Dermis blood vessel endothelial cell (primary cell): ENCODE measurements around the gene COPZ1. TPM values are rescaled to one million over a fixed set of nuclear protein-coding genes. Genes with fewer than 3 reads are reported as not detected.
A peak's percentile ranks its signal among the peaks of the same experiment; 100 is the strongest.

Experiments
- DNase-seq: peaks from one replicate; pipeline ENCODE4 v3.0.0; 2010
- total RNA-seq: library from RNA; depleted of rRNA; stranded (reverse); fragments of >200 nt; gene quantifications from 2 replicates; pipeline ENCODE4 v1.2.3, GENCODE V29; 2014

Gene COPZ1
- total RNA-seq, 1 donor from 2014 or later: 111 TPM

DNA sequence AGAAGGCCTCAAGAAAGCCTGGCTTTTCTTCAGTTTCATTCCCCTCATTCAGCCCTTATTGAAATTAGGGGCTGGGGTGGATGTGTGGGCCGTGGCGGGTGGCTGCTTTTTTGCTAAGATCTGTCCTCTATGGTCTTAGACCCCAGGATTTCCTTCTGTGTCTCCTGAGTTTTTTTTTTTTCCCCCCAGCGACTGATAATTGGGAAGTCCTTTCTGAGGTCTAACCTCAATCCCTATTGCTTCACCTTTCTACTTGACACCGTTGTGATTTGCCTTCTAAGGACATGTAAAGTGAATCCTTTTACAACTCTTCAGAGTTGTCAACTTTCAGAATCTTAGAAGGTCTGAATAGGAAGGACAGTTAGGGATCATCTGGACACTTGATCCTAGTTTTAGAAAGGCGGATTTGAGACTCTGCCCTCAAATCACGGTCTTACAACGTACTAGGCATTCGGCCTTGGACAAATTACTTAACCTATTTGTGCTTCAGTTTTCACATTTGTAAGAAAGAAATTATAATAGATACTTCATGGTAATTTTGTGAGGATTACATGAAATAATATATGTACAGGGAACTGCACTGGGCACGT lies 34.9 kb downstream of the COPZ1 start:
- DNase-seq: no peak

DNA sequence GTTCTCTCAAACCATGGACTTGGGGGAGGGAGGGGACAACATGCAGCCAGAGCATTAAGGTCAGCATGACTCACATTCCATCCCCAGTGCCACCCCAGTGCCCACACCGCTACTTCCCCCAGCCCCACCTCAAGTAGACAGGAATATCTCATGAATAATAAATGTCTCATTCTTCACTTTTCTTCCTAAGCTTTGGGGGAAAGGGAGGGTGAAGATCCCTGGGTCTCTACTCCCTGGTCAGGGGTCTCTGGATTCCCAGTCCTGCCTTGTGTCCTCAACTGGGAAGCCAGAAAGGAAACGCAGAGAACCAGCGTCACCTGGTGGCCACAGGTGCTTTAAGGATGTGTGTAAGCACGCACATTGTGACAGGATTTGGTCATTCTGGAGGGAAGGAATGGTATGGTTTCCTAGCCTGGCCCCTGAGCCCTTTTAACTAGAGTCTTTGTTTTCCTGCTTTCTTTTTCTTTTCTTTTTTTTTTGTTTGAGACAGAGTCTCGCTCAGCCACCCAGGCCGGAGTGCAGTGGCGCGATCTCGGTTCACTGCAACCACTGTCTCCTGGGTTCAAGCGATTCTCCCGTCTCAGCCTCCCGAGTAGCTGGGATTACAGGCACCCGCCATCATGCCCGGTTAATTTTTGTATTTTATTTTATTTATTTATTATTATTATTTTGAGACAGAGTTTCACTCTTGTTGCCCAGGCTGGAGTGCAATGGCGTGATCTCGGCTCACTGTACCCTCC lies 36.0 kb downstream of the COPZ1 start:
- DNase-seq: peak; percentile 90

DNA sequence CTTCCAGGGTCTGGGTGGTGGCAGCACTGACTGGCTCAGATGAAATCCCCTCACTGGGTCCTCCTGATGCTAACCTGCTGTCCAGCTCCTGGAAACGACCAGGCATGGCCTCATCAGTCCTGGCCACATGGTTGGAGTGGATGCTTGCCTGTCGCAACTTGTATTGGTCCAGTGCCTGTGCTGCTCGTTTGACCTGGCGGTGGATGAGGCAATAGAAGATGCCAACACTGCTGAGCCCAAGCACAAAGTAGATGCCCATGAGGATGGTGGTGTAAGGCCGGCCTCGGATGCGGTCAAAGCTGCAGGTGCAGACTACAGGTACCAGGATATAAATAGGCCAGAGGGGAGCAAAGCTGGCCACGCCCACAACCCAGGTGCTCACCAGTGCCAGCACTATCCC lies 38.1 kb downstream of the COPZ1 start:
- no peak for DNase-seq

DNA sequence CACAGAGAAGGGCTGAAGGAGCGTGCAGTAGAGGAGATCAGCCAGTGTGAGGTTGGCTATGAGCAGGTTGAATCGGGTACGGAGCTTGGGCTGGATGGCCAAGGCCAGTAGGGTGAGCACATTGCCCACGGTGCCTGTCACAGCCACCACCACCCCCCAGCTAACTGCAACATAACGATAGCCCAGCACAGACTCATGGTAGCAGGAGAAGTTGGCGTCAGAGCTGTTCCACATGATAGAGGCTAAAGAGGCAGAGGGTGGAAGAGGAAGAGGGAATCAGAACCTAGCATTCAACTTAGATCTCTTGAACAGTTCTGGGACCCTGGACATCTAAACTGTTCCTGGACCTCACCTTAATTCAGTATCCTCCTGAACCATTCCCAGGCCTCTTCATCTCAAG lies 38.7 kb downstream of the COPZ1 start:
- DNase-seq: no peak

DNA sequence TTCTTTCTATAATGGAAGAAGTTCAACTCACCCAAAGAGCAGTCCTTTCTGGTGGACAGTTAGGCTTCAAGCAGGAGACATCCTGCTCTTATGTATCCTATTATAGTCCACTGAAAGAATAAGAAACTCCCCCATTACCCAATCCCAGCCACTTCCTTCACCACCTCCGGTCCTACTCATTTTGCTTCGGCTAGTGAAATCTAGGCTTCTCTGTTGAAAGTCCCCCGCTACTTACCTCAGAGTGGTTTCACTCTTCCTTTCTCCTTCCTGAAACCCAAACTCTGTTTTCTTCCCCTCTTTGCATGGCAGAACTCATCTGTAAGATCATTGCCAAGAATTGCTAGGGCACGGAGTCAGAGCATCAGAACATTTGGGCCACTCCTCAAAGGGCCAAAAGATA lies 39.5 kb downstream of the COPZ1 start, which contains the start of gene GPR84:
Gene GPR84 (minus strand): TSS at position 74 of the 400 bp plus-strand sequence. CDS start 635 bp downstream, outside the sequence.
- no peak for DNase-seq

DNA sequence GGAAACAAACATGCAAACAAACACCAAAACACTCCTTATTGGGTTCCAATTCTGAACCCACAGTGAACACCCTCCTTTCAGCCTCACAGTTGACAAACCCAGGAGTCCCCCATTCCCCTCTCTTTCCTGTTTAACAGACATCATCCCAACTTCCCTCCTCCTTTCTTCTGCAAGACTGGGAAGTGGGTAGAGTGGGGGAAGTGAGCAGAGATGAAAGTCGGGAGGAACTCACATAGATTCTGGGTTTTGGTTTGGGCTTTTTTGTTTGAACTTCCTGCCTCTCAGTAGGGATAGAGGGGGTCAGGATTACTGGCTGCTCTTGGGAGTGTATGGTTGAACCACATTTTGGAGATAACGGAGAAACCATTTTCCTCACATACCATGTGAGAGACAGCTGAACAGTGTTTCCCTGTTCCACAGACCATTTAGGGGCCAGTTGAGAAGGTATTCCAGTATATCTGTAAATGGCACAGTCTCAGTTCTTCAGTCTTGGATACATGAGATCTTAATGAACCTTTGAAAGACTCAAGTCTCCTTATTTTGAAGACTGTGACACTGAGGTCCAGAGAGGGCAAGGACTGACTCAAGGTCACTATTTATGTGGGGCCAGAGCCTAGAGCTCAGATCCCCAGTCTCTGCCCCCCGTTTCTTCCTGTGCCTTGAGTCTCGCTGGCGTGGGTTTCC lies 43.2 kb downstream of the COPZ1 start:
- DNase-seq: no peak

DNA sequence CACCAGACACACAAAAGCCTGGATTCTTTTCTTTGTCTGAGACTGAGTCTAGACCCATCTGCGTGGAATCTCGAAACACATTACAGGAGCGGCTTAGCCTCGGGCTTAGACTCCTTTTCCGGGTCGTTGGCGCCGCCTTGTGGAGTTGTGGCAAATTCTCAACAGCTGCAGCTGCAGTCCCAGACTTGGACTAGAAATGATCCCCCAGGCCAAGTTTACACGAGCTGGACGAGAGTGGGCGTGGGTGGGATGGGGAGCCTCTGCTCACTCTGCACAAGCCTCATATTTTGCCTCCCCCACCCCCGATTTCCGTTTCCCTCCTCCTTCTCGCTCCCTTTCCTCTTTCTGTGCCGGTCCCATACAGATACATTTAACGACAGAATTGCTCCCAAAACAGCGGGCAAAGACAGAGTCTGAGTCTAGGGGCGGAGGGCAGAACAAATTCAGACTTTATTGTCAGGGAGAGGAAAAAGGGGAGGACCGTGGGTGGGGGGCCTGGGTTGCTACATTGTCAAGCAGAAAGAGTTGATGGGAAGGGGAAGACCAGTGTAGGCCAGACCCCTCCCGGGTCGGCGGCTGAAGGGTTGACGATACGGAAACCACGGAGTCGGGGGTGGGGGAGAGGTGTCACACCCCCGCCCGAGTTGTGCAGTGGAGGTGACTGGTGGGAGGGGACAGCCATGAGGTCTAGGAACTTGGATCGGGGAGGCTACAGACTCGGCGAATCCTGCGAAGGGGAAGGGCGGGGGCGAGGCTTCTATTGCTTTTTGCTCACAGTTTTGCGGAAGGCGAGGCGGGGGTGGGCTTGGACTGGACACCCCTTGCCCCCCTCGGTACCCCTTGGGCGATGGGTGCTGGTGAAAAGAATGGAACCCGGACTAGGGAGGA lies 44.0 kb downstream of the COPZ1 start:
- peak; percentile 93 for DNase-seq

DNA sequence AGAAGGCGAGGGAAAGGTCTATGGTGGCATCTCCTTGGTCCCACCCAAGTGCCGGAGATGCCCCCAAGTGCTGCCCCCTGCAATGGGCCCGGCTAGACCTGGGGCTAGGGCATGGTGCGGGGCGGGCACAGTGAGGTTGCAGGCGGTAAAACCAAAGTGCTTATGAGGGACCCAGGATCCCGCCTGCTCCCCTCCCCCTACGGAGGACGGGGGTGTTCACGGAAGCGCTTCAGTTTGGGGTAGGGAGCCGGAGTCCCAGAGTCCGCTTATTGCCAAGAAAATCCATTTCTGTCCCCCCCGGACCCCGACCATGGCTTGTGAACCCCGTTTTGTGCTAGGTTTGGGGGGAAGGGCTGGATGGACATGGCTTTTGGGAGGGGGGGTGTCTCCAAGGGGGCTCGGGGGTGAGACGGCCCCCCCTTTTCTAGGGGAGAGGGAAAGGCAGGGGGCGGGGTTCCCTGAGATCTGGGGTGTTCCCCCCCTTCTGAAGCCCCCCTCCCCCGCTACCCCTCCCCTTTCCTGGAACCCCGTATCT lies 44.7 kb downstream of the COPZ1 start:
- DNase-seq: no peak

DNA sequence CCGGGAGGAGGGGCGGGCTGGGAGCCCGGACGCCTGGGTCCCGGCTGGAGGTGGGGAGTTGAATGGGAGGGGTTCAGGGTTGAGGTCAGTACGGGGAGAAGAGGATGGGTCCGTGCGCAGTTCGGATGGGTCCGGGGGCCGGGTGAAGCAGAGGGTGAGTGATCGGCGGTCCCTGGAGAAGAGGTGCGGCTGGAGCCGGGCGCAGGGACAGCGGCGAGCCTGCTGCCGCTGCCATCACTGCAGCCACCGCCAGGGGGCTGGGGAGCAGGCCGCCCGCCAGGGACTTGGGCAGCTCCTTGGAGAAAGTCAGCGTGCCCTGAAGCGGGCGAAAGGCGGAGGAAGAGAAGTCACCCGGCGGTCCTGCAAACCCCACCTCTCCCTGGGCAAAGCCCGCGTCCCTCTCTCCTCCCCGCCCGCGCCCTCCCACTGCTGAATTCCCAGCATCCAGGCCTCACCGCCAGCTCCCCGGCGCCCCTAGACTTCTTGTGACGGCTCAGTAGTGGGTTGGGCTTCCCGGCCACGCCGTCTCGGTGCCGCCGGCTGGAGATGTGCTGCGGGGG lies 45.3 kb downstream of the COPZ1 start:
- peak; percentile 87 for DNase-seq

DNA sequence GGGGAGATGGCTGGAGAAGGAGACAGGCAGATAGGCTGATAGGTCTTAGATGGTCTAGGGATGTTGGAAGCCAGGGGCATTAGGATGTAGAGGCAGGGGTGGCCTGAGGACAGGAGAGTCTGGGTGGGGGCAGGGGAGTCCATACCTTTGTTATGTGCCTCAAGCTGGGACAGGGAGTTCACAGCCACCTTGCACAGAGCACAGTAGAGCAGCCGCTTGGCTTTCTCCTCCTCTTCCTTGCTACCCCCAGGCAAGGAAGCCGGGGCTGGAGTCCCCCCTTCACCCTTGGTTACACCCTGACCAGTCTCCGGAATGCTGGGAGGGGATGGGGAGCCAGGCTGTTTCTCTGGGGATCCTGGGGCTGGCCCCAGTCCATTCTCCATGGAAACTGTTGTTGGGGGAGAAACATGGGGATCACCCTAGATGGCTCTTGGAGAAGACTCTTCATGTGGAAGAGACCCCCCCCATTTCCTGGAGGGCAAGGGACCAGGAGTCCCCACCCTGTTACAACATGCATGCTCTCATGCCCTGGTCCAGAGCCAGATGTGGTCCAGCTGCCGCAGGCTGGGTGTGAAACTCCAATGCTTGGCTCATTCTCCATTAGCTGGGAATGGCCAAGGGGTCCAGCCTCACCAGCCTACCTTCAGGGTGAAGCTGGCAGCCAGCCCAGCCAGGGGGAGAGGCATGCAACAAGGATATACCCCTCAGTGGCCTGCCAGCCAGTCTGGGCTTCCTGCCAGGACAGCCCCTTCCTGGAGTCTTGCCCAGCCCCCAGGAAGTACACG lies 46.6 kb downstream of the COPZ1 start:
- DNase-seq: no peak

DNA sequence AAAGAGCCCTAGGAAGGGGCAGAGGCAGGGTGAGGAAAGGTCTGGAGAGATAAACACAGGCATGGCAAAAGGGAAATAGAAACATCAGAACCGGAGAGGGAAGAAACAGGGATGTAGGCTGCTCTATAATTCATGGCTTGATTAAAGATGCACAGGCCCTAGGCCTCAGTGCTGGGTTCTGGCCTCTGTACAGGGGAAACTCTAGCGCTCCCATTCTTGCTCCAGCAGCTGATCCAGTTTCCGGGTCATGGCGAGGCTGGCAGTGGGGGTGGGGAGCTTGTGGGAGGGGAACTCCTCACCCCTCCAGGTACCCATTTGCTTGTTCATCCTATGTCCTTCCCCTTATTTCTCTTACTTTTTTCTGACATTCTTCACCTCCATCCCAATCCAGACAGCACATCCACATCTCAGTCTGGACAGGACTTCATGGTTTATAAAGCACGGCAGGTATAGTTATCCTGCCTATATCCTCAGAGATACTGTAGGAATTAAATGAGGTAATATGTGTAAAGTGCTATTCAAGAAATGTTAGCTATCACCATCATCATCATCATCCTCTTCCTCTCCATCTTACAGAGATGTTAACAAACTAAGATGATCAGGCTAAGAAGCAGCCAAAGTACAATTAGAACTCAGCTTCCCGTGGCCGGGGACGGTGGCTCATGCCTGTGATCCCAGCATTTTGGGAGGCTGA lies 47.3 kb downstream of the COPZ1 start:
- DNase-seq: no peak

DNA sequence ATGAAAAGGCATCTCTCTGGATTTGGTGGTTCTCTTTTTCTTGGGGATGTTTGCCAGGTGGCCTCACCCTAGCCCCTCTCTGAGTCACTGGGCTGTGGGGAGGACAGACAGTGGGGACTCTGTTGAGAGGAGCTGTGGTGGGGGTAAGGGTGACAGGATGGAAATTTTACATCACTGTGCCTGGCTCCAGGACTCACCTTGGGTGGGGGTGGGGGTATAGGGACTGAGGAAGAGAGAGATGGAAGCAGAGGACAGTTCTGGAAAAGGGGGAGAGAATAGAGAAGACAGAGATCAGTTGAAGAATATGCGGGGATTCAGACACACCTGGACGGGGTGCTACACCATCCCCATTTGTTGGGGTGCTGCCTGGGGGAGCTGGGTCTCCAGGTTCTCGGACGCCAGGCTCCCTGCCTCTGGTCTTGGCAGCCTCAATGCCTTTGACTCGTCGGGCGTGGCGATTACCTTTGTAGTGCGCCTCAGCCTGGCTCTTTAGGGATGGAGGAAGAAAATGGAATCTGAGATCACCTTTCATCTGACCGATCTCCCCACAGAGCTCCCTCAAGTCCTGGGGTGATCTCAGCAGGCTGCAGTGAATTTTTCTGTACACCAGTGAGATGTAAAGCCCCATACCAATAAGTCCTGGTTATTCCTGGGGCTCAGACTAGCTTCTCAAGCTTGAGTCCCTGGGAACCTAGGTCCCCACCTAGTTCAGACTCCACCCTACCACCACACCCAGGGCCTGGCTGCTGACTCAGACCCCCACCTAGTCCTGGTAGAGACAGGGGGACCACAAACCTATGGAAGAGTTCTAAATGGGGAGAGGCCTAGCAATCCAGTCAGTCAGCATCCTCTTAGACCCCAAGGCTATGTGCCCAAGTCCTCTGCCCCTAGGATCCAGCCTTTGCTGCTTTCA lies 49.0 kb downstream of the COPZ1 start:
- DNase-seq: no peak

DNA sequence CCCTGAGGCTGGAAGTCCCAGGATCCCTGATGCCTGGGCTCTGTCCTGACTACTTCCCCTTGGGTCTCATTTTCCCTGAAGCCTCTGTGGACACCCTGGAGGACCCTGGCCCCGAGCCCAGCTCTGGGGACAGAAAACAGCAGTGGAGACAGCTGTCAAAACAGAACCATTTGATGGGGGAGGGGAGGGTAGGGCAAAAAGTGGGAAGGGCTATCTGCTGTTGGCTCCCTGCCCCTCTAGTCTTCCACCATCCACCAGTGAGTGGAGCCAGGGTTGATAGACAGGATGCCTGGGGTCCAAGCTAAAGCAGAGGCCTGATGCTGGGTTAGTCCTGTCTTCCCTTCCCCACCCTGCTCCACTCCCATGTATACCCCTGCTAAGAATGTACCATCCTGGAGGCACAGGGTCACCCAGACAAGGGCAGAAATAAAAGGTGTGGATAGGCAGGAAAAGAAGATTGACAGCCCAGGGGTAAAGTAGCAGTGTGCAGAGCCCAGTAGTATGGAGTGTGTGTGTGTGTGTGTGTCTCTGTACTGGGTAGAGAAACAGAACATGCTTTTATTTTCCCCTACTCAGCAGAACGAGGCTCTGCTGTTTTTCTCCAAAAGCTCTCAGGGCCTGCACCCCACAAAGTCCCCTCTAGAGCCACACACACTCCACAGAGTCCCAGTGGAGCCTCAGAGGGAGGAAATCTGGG lies 49.8 kb downstream of the COPZ1 start:
- DNase-seq: no peak

DNA sequence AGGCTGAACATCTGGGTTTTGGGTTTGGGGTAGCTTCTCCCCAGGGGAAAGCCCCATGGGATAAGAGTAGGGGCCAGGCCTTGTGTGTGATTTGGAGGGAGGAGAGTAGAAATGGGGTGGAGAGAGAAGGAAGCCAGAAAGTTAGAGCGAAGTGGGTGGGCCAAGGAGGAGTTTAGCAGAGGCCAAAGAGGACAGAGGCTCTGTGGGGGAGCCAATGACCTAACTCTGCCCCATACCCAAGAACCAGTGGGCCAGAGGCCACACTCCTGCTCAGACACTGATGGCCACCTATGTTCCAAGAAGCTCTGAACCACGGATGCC lies 50.3 kb downstream of the COPZ1 start:
- DNase-seq: no peak

DNA sequence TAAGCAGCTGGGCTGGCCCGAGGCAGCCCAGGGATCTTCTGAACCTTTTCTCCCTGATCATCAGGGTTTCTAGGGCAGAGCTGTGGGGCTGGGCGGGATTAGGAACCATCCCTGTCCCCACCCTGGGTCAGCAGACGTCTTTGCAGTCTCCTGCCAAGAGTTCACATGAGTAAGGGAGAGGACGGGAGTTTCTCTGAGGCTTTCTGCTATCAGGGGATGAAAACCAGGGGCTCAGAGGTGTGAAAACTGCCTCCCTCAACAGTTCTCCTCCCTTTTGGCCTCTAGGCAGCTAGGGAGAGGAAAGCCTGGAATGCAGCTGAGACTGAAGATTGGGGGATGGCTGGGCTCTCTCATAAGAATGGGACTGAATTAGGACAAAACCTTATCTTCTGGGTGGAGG lies 51.7 kb downstream of the COPZ1 start:
- no peak for DNase-seq

DNA sequence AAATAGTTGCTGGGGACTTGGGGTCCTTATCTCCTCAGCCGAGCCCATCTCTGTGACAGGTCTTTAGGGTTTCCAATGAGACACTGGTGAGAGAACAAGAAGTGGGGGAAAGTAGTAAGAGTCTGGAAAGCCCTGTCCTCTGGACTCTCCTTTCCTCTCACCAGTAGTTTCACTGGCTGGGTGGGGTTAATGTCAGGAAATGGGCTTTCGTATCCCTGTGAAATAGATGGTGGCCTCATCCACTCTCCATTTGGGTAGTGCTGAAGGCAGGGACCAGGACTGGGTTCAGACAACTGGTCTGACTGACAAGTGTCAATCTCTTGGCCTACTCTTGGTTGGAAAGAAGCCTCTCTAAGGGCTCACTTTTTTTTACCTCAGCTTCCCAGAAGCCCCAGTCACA lies 52.1 kb downstream of the COPZ1 start:
- no peak for DNase-seq

DNA sequence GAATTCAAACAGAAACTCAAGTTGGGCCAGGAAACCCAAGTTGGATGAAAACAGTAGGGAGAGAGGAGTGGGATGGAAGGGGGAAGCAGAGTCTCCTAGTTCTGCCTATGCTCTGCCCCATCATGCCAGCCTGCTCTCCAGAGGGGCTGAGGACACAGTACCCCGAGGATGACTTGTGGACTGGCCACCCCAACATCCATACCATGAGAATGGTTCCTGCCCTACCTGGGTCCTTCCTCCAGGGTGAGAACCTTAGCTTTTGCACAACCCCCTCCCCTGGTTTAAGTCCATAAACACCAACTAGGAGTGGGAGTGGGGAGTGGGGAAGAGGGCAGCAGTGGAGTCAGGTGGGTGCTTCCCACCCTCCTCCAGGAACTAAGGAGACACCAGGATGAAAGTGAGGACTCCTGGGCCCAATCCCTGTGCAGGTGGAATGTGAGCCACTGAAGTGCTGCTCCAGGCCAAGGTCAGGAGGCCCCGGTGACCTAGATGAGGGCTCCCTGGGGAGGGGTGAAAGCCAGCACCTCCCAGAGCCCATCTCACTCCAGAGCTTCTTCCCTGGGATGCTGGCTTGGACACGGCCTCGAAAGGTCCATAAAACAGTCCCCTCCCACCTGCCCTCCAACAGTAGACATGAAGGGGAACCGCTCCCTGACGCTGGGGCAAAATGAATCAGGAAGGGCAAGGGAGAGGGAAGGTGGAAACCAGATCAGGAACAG lies 53.0 kb downstream of the COPZ1 start:
- no peak for DNase-seq

DNA sequence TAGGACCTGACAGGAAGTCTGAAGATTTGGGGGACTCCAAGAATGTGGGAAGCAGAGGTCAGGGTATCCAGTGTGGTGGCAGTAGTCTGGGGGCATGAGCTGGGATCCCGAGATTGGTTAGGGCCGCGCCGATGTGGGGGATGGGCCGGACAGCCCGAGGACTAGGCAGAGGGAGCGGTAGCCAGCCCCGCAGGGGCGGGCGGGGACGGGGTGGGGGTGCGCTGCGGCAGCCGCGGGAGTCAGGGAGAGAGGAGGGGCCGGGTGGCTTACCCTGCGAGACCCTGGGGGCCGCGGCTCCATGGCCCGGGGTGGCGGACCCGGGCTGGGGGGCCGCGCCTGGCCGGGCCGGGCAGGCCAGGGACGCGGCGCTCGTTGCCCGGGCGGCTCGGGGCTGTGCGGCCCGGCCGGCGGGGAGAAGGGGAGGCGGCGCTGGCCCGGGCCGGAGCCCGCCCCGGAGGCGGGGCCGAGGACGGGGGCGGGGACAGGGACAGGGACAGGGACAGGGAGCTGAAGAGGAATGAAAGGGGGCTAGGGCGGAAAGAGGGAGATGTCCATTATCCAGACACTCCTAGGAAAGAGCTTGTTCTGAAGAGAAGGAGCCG lies 54.0 kb downstream of the COPZ1 start:
- DNase-seq: peak; percentile 56
